ENCODE measurements around the gene FAM83G. TPM values are rescaled to one million over a fixed set of nuclear protein-coding genes. Genes with fewer than 3 reads are reported as not detected.
A peak's percentile ranks its signal among the peaks of the same experiment; 100 is the strongest.

FAM83G gene
- total RNA-seq, 2 experiments from 2014 or later, result 5.0 to 10.4 TPM

DNA sequence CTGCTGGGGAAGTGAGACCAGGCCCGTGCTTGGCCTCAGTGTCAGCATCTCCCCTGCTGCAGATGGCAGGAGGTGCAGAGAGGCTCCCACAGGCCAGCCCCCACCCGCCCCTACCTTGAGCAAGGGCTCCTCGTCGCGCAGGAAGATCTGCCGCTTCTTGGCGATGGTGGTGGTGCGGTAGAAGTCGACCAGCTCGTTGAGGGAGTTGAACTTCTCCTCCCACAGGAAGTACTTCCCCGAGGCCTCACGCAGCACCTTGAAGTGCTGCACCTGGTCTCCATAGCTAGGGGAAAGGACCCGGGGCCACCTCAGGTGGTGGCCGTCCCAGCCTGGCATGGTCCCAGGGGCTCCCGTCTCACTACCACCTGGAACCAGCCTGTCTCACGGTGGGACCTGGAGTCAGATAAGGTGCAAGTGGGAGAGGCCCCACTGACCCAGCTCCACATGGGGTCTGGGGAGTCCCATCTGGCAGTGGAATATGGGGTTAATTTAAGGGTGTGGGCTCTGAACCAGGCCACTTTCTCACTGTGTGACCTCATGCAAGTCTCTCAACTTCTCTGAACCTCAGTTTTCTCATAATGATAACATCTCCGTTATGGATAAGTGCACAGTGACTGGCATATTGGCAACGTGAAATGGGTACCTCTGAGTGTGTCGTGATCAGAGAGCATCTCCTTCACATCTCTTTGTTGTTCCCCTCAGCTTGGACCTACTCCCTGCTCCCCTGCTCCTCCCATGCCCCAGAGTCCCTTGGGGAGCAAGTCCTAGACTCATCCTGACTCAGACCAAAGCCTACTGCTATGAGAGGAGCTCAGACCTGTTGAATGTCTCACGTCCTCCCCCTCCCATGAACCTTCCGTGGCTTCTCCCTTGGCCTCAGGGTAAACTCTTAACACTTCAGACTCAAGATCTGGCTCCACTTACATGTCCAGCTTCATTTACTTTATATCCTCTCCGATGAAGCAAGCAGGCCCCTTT, 19.8 kb upstream of the FAM83G start:
- H2AFZ ChIP-seq (ENCODE audit: low read length), result no peak overlapping the region
- no peak overlapping the region for H3K4me3 ChIP-seq (ENCODE audit: low read depth, low read length, poor library complexity, severe bottlenecking)
- peak overlapping the region; percentile 12 for H3K27ac ChIP-seq (ENCODE audit: low read depth, low read length, poor library complexity, severe bottlenecking)
- H3K36me3 ChIP-seq (ENCODE audit: insufficient read depth, low read length), result peaks cover 53% of the 10 kb centered on the region
- H3K9me3 ChIP-seq (ENCODE audit: low read length), result no peaks in the 10 kb centered on the region
- no peak for DNase-seq (ENCODE audit: low spot score)
- TF ChIP-seq EZH2phosphoT487 (IDR thresholded peaks at IDR 0.05; ENCODE audit: borderline replicate concordance, low read depth, low read length), result no peak
- TF ChIP-seq, protein P1, sequence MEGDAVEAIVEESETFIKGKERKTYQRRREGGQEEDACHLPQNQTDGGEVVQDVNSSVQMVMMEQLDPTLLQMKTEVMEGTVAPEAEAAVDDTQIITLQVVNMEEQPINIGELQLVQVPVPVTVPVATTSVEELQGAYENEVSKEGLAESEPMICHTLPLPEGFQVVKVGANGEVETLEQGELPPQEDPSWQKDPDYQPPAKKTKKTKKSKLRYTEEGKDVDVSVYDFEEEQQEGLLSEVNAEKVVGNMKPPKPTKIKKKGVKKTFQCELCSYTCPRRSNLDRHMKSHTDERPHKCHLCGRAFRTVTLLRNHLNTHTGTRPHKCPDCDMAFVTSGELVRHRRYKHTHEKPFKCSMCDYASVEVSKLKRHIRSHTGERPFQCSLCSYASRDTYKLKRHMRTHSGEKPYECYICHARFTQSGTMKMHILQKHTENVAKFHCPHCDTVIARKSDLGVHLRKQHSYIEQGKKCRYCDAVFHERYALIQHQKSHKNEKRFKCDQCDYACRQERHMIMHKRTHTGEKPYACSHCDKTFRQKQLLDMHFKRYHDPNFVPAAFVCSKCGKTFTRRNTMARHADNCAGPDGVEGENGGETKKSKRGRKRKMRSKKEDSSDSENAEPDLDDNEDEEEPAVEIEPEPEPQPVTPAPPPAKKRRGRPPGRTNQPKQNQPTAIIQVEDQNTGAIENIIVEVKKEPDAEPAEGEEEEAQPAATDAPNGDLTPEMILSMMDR (conservative IDR thresholded peaks at IDR 0.05; ENCODE audit: low read length), result no peak
- POLR2A ChIA-PET, result interaction anchor here (0.7 kb wide), 1 partner anchor 155 kb away, joined by 3 read pairs; no protein-coding TSS in a partner anchor
- no peaks in the 10 kb centered on the region for H3K79me2 ChIP-seq (ENCODE audit: insufficient read depth, low read depth, low read length)
- intact Hi-C loops (cut with micrococcal nuclease; ENCODE audit: unreplicated experiment), result no loop called here
- no peak overlapping the region for H3K4me2 ChIP-seq (ENCODE audit: low read length)
- CTCF ChIA-PET (ENCODE audit: unreplicated experiment), result no interaction called here
- H4K20me1 ChIP-seq (ENCODE audit: insufficient read depth, low read length), result 0 out of 2 replicates have a peak, but pooled peaks cover 3% of the 10 kb centered on the region
- H3K9me2 ChIP-seq (ENCODE audit: insufficient read depth, low read length), result no peaks in the 10 kb centered on the region
- H3K4me1 ChIP-seq (ENCODE audit: insufficient read depth, low read length, poor library complexity, severe bottlenecking), result peaks cover 27% of the 10 kb centered on the region
- BruUV-seq (replicated peaks), result no TSS peak

DNA sequence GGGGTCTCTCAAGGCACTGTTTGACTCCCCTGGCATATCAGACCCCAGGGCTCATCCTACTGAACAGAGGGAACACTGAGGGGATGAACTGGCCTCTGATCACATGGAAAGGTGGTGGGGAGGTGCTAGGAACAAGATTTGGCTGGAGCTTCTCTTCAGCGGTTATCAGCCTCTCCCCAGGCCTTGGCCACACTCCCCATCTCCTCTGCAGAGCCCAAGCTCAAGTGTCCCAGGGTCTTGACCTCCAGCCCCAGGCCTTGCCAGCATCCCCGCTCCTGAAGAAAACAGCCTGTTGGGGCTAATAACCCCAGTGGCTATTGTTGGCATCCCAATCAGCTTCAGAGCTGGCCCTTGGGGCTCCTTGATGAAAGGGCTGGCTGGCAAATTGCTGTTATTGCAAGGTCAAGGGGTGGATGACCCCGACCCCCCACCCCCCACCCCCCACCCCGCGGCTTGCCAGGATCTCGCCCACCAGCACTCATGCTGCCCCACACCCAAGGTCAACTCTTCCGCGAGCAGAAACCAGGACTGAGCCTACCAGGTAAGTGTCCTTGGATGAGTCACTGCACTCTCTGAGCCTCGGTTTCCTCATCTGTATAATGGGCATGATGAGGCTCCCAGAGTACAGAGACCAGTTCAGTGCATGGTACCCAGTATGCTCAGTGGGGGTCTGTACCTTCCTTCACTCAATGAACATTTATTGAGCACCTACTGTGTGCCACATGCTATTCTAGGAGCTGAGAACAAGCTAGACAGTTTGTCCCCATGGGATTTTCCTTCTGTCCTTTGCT, 18.8 kb upstream of the FAM83G start:
- H3K4me3 ChIP-seq (ENCODE audit: low read depth, low read length, poor library complexity, severe bottlenecking), result no peak overlapping the region
- H3K36me3 ChIP-seq (ENCODE audit: insufficient read depth, low read length), result peaks cover 60% of the 10 kb centered on the region
- no peak overlapping the region for H3K4me2 ChIP-seq (ENCODE audit: low read length)
- BruUV-seq (replicated peaks), result no TSS peak
- no peaks in the 10 kb centered on the region for H3K9me2 ChIP-seq (ENCODE audit: insufficient read depth, low read length)
- intact Hi-C loops (cut with micrococcal nuclease; ENCODE audit: unreplicated experiment), result no loop called here
- POLR2A ChIA-PET, result interaction anchor here (1.2 kb wide), 1 partner anchor 16 kb away, joined by 3 read pairs; no protein-coding TSS in a partner anchor
- DNase-seq (ENCODE audit: low spot score), result no peak
- peaks cover 32% of the 10 kb centered on the region for H3K4me1 ChIP-seq (ENCODE audit: insufficient read depth, low read length, poor library complexity, severe bottlenecking)
- H3K79me2 ChIP-seq (ENCODE audit: insufficient read depth, low read depth, low read length), result no peaks in the 10 kb centered on the region
- H3K9me3 ChIP-seq (ENCODE audit: low read length), result no peaks in the 10 kb centered on the region
- 0 out of 2 replicates have a peak, but pooled peaks cover 3% of the 10 kb centered on the region for H4K20me1 ChIP-seq (ENCODE audit: insufficient read depth, low read length)
- no peak overlapping the region for H2AFZ ChIP-seq (ENCODE audit: low read length)
- TF ChIP-seq, protein P1 (conservative IDR thresholded peaks at IDR 0.05; ENCODE audit: low read length), result no peak
- TF ChIP-seq EZH2phosphoT487 (IDR thresholded peaks at IDR 0.05; ENCODE audit: borderline replicate concordance, low read depth, low read length), result no peak
- CTCF ChIA-PET (ENCODE audit: unreplicated experiment), result no interaction called here
- no peak overlapping the region for H3K27ac ChIP-seq (ENCODE audit: low read depth, low read length, poor library complexity, severe bottlenecking)
